Stimulated activated naive CD8-positive, alpha-beta T cell treated with anti-CD3 and anti-CD28 coated beads, Interleukin-15, Interleukin-2, amounts not matched to agents 100 ng/mL and 50 ng/mL, for 24 hours (primary cell): ENCODE data around the gene HOXC13.
A peak's percentile ranks its signal among the peaks of the same experiment; 100 is the strongest.

ENCODE experiments used
- H3K27ac Mint-ChIP-seq: one replicate; pipeline ENCODE4 v1.8.0; 2021; ENCODE audit warnings: mild to moderate bottlenecking, mixed read lengths
- H3K27me3 Mint-ChIP-seq: one replicate; pipeline ENCODE4 v1.8.0; 2021; ENCODE audit warnings: mixed read lengths
- H3K36me3 Mint-ChIP-seq: one replicate; pipeline ENCODE4 v1.8.0; 2021; ENCODE audit warnings: low read depth, mixed read lengths
- H3K4me1 Mint-ChIP-seq: one replicate; pipeline ENCODE4 v1.8.0; 2021; ENCODE audit warnings: low read depth, mixed read lengths
- H3K4me3 Mint-ChIP-seq: one replicate; pipeline ENCODE4 v1.8.0; 2021; ENCODE audit warnings: mild to moderate bottlenecking, mixed read lengths
- H3K9me3 Mint-ChIP-seq: one replicate; pipeline ENCODE4 v1.8.0; 2021; ENCODE audit warnings: mixed read lengths

The HOXC13 gene

GRCh38 chr12:53995378-53996239 lies 57.0 kb downstream of the HOXC13 start:
- H3K27me3 Mint-ChIP-seq = peaks cover 90% of the 10 kb centered on the region
- H3K36me3 Mint-ChIP-seq = no peaks in the 10 kb centered on the region
- H3K4me3 Mint-ChIP-seq = peak overlapping the region; percentile 76
- no peaks in the 10 kb centered on the region for H3K9me3 Mint-ChIP-seq
- no peak overlapping the region for H3K27ac Mint-ChIP-seq
- peaks cover 36% of the 10 kb centered on the region for H3K4me1 Mint-ChIP-seq
